Activated gamma-delta T cell (primary cell): ENCODE measurements around the gene RFT1.
A peak's percentile ranks its signal among the peaks of the same experiment; 100 is the strongest.
"Not testable (repeated sequence)": the region's sequence is repeated elsewhere in the genome, so short reads cannot be mapped to it uniquely, and the experiment has no call there.

Experiments used
- DNase-seq: peaks from one replicate; lab custom pipeline; 2025; lab: John Stamatoyannopoulos, UW

RFT1 gene

DNA sequence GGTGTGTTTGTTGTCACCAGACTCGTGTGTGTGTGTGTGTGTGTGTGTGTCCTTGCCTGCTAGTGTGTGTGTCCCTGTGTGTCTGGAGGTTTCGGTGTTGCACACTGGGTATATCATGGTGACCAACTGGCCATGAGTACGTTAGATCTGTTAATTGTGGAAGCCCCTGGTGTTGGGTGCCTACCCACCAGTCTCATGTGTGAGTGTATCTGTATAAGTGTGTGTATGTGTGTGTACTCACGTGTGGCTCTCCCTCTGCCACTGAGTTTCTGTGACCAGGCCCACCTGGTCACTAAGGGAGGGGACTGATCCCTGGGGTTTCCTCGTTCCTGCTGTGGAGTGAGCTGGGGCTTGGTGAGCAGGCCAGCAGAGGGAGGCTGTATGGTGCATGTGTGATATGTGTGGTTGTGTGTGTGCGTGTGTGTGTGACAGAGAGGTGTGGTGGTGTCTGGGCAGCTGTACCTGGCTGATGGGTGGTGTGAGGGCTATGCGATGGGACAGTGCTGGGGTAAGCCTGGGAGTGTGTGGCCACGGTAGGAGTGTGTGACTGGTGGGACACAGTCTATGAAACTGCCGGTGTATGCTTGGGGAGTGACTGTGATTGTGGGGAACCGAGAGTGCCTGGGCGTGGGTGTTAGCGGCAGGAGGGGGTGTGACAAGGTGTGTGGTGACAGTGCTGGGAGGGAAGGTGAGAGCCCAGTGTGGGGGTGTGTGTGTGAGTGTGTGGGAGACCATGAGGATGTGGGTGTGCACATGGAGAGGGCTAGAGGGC is 32.6 kb upstream of the RFT1 start:
- DNase-seq: peak; percentile 24

DNA sequence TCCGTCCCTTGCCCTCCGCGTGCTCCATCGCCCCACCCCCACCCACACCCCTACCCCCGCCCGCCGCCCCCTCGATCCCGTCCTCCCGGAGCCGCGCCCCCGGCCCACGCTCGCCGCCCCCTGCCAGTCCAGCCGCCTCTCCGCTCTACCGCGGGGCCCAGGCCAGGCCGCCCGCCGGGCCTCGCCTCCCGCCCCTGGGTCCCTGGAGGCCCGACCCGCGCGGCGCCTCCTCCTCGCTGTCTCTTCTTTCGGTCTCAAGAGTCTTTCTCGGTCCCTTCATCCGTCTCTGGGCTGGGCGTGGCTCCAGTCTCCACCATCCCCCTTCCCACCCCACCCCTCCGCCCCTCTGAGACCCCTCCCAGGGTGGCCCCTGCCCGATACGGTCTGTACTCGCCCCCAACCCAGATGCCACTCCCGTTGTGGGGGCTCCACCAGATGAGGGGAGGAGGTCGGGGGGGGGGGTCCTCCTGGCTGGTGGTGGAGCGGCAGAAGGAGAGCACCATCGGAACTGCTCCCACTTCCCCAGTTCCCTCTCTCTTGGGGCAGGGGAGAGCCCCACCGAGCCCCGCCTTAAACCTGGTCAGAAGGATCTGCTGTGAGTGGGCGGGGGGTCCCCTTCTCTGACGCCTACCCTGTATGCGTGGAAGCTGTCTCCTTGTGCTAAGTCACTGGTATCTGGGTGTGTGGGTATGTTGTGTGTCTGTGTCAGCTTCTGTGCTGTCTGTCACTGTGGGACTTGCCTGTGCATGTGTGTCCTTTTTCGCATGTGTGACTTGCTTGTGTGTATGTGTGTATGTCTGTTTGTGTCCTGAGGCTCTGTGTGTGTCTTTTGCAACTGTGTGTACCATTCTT is 31.8 kb upstream of the RFT1 start:
- no peak for DNase-seq

DNA sequence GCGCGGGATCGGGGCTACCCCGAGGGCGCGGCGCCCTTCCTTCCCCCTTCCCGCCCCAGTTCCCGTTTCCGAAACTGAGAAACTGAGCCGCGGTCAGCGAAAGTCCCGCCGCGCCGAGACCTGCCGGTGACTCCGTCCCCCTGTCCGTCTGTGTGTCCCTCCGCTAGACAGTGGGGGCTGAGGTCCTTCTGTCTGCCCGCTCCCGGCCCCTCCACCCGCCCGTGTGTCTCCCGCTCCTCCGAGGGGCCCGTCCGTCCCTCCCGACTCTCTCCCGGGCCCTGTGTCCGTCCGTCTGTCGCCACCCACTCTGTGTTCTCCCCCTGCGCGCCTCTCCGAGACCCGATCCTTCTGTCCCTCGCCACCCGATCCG is 31.2 kb upstream of the RFT1 start:
- DNase-seq: no peak

DNA sequence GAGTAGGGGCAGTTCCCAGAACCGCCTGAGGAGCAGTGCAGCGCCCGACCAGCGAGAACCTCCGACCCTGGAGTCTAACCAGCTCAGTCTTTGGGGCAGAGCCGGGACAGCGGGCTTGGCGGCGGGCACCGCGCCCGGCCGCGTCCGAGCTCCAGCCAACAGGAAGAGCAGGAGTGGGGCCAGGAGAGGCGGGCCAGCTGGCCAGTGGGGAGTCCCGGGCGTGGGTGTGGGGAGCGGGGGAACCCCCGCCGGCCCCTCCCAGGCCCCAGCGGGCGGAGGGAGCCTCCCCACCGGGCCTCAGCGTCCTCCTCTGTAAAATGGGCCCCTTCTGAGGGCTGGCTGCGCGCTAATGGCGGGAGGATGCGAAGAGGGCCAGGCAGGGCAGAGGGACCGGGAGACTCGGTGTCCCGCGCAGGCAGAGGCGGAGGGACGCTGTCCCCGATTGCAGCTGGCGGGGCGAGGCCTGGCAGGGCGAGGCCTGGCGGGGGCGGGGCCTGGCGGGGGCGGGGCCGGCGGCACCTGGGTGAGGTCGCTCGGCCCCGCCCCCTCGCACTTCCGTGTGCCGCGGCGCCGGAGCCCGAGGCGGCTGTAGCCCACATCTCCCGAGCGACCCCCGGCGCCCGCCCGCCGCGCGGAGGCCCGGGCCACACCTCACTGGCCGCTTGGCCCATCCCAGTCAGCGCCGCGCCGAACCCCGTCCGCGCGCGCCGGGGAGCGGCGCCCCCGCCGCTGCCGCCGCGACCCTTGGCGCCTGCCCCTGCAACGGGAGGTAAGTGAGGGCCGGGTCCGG is 30.6 kb upstream of the RFT1 start, which contains the start of gene PRKCD:
TSS of gene PRKCD (plus strand) at position 550 of the 790 bp plus-strand sequence. CDS start 17,214 bp downstream, outside the sequence.
- DNase-seq: peak; percentile 69

DNA sequence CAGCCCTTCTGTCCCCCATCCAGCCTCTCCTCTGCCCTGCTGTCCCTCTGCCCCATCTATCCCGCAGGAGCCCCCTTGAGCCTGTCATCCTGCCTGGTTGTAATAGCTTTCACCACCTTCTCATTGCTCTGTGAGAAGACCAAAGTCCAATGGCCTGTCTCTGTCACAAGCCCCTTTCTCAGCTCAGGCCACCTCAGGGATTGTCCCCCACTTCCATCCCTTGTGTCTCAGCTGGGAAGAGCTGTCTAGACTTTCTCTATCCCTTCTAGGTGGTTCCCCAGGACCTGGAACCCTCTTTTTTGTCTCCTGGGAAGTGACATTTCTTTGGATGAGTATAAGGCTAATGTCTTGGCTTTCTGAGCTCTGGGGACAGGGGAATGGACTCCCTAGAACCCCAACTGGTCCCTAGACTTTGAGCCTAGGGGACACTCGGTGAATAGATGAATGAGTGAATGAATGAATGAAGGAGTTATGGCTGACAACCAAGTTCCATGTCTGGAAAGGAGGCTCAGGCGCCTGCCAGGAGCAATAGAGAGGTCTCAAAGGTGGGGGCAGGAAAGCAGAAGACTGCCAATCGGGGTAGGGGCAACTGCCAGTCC is 29.9 kb upstream of the RFT1 start:
- DNase-seq: no peak

DNA sequence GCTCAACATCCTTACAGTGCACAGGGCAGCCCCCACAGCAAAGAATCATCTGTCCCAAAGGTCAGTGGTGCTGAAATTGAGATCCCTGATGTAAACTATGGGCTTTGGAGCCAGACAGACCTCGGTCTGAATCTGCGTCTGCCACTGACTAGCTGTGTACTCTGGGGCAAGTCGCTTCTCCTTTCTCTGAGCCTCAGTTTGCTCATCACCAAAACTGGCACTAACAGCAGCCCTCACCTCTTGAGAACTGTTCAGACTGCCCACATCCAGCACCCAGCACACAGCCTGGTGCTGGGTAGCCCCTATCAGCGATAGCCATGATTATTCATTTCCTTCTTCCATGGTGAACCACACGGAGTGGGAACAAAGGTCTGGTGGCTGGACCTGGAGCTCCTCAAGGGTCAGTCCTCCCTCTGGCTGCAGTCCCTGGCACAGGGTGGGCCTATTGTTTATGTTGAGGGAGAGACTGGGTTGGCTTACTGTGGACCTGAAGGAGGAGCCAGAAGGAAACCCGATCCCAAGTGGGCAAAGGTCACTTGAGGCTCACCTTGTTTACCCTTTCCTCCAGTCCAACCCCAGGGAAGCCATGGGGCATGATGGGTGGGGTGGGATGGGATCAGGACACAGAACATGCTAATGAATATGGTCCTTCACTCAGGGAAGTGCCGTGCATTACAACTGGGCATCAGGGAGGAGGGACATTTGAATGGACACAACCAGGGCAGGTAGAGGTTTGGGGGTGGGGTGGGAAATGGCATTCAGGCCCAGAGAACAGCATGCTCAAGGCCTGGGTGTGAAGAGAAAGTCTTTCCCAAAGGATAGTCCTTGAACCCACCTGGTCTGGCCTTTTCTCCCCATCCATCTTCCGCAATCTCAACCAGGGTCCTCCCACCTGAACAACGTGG is 29.2 kb upstream of the RFT1 start:
- DNase-seq: no peak

DNA sequence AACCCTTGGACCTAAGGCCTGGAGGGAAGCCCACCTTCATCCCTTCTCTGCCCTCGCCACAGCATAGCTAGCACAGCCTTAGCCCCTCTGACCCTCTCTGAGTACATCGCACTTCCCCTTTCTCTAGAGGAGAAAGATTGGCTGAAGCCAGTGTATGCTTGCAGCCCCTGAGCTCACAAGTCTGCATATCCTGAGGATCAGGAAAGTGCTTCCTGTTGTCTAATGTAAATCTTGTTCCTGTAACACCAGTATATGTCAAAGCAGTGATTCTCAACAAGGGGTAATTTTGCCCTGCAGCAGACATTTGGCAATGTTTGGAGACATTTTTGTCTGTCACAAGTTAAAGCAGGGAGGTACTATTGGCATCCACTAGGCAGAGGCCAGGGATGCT is 28.5 kb upstream of the RFT1 start:
- DNase-seq: no peak

DNA sequence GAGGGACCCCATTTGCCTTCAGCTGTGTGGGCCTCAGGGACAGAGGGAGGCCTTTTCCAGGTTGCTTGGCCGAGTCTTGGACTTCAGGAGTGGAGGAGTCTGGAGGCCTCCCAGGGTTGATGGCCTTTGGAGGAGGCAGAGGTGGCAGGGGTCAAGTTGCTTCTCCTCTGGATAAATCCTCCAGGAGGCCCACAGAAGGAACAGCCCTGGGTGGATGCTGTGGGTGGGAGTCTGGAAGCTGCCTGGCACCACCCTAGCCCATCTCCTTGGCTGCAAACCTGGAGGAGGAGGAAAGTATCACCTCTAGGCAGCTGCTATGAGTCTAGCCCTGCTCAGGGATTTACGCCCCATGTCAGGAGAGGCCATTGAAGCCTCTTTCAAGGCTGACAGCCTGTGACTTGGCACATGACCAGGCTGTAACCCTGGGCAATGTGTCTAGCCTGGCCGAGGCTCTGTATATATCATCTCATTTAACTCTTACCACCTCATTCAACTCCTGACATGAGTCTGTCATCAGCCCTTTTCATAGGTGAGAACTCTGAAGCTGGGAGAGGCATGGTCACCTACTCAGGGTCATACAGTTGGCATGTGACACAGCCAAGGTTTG is 27.8 kb upstream of the RFT1 start:
- no peak for DNase-seq

DNA sequence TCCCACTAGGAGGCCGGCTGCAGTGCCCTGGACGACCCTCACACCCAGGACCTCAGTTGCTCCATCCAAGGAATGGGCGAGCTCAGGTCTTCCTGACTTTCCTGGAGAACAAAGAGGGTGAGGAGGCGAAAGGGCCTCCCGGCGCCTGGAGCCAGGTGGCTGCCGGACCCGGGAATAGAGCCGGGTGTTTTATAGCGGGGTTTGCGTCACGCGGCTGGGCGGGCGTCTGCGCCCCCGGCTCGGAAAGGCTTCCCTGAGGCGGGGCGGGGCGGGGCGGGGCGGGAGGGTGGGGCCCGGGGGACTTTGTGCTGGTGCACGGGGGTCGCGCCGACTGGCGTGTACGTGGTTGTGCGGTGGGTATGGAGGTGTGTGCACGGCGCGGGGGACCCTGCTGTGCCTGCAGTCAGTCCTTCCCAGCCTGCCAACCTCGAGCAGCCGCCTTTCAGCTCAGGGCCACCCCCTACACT is 26.2 kb upstream of the RFT1 start:
- no peak for DNase-seq

DNA sequence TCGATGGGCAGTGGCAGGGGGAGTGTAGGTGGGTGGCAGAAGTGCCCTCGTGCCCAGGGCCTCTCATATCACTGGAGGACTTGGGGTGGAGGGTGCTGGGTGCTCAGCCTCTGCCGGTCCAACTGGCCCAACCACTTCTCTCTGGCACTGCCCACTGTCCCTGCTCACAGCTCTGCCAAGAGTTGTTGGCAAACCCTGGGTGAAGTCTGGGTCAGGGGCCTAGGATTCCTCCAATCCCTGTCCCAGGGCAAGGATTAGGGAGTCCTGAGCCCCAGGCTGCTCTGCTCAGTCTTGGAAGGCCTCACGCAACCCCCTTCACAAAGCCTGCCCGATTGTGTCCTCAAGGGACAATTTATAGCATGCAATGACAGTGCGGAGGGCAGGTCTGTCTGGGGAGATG is 25.5 kb upstream of the RFT1 start:
- no peak for DNase-seq

DNA sequence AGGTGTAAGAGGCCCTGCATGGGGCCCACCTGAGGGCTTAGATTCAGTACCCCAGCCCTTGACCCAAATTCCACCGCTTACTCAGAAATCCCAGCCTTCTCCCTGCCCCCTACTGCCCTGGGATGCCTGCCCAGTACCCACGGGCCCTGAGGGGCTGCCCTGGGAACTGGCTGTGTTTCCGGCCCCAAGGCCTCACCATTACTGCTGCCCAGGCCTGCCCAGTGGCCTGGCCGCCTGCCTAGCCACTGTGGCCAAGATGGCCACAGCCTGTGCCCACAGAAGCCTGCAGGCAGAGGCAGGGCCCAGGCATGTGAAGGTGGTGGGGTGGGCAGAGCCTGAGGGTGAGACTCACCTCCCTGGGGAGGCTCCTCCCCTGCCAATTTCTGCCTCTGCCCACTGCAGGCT is 24.6 kb upstream of the RFT1 start:
- DNase-seq: no peak

DNA sequence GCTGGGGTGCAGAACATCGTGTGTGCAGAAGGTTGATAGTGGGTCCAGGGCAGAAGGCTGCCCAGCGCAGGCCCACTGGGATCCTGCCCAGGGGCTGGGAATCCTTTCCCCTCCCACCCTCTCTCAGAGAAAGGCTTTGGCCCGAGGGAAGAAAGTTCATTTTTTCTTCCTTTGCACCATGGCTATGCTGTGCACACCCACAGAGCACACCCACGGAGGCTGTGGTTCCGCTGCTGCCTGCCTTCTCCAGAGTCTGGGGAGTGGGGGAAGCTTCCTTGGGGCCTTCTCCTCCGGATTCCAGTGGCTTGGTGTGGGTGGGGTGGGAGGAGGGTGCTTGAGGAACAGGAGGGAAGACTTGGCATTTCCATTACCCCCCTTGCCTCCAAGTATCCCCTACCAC is 23.7 kb upstream of the RFT1 start:
- no peak for DNase-seq

DNA sequence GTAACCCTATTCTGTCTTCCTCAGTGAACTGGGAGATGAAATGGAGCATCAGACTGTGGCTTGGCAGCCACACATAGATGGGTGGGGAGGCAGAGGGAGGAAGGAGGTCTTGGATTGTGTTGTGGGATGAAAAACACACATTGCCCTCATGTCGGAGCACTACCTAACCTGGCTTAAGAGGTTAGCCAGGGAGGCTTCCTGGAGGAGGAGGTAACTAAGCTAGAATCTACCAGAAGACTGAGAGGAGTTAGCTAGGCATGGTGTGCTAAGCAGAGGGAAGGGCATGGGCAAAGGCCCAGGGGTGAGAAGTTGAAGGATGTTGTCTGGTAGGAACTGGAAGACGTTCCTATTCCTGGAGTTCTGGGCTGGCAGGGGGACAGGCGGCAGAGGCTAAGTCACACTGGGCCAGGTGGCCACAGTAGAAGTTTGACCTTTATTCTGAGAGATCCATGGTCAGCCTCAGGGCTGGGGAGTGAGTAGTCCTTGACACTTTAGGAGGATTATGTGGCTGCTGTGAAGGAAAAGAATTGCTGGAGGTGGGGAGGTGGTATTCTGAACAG is 23.1 kb upstream of the RFT1 start:
- no peak for DNase-seq

DNA sequence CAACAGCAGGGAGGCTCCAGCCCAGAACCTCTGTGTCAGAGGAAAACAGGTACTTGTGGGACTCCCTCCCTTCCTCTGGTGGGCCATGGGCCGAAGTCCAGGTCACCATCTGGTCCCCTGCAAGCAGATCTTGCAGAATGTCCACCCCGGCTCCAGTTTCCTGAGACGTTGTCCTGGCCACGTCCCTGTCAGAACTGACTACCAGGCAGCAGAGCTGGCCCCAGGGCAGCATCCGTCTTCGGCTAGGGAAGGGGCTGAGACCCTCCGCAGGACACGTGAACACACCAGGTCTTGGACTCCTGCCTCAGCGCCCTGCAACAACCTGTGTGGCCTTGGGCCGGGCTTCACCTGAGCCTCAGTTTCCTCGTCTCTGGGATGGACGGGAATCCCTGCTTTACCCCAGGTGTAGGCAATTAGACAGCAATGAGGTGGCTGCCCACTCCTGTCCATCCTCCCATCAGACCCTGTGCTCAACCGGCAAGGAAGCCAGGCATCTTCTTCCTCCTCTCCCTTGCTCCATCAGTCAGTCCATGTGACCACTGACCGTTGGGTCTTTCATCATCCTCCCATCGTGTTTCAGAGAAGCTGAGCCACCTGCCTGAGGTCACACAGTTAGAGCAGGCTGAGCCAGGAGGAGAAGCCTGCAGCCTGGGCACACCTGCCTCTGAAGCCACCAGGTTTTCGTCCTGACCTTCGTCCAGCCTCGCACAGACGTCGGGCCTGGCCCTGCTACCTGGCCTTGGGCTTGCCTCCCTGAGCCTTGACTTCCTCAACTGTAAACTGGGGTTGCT is 21.8 kb upstream of the RFT1 start:
- DNase-seq: no peak

DNA sequence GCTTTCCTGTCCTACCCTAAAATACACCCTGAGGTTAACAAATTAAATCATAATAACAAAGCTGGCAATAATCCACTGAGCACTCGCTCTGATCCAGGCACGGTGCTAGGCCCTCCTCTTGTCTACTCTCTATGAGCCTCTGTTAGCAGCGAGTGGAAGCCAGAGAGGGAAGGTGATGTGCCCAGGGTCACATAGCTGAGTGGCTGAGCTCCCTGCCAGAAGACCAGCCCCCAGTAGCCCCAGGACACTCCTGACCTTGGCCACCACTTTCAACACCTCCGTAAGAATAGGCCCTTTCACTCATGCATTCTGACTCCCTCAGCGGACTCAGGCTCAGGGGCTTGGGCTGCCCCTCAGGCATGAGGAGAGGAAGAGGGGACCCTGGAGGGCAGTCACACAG is 21.2 kb upstream of the RFT1 start:
- no peak for DNase-seq

DNA sequence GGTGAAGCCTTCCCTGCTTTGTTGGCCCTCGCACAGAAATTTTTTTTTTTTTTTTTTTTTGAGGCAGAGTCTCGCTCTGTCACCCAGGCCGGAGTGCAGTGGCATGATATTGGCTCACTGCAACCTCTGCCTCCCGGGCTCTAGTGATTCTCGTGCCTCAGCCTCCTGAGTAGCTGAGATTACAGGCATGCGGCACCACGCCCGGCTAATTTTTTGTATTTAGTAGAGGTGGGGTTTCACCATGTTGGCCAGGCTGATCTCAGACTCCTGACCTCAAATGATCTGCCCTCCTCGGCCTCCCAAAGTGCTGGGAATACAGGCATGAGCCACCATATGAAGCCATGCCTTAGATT is 20.8 kb upstream of the RFT1 start:
- DNase-seq: not testable (repeated sequence)

DNA sequence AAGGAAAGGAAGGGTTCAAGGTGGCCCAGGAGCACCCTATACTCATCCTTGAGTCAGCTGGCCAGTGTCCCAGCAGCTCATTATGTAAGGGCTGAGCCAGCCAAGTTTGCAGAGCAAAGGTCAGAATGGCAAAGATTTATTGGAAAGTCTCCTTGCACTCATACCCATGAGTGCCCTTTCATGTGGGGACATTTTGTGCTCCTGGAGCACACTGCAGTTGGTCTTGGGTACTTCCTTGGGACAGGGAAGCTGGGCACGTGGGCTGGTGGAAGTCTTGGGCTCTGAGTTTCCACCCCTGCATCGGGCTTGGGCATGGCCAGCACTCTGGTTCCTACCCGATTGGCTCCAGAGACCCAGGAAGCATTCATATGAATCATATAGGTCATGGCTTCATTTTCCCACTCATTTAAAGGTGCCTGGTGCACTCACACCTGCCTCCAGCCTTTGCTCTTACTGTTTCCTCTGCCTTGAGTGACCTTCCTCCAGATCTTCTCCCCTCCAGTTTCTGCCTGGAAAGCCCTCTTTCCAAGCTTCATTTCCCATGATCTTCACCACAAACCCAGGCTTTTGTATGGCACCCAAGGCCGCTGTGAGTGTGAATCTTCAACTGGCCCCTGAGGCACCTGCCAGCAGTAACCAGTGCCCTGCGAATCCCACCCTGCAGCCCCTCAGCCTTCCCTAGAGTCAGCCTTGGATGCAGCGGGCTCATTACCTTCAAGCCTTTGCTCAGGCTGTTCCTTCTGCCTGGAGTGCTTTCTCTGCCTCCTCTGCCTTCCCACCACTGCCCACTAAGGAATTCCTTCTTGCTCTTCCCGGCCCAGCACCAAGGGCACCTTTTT is 20.2 kb upstream of the RFT1 start:
- no peak for DNase-seq

DNA sequence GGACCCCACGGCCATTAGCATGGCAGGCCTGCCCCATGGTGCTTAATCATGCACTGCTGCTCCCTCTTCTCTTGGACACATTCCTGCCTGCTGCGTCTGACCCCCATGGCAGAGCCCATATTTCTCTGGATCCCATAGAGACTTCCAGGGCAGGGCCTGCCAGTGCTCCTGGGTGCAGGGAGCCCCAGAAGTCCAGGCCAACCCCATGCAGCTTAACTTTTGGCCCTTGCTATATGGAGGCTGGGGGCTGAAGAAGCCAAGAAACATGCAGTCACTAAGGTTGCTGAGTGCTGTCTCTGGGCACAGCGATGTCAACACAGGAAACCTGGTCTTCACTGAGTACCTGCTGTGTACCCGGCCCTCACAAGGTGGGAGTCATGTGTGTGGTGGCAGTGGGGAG is 19.5 kb upstream of the RFT1 start:
- no peak for DNase-seq
